Measurements from ENCODE around the gene FOCAD. TPM values are rescaled to one million over a fixed set of nuclear protein-coding genes. Genes with fewer than 3 reads are reported as not detected.

The FOCAD gene
- polyA plus RNA-seq, 10 donors: 14.8 to 21.1 (median 17.6) TPM

DNA sequence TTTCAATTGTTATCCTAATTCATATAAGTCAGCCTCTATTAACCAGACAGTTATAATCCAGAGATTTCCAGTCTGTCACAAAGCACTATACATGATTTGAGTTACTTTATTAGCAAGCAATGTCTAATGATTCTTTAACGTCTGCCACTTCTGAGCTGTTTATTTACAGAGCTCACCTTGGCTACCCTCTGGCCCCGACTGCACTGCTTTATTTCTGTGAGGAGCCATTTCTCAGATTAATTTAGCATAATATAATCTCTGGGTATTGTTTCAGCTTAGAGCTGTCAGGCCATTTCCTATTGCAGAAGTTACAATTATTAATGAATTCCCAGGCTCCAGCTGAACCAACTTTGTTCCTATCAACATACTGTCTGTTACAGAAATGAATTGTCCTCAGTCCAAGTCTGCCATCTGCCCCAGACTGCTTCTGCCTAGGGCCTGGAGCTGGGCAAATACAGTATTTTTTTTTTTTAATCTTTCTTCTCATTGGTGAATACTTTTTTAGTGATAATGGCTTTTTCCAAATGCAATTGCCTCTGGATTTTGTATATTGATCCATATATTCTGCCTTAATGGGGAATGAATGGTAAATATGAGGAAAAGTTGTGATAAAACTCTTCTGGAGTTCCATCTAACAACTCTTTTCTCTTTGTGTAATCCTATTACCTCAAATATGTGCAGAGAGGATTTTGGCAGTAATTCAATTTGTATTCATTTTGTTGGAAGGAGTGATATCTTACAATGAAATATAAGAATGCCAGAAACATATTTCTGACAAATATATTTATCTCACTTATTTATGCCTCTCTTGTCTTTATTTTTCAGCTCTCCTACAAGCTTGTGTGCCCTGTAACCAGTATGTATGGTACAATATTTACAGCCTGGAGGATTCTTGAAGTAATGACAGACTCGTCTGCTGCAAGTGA is 104.7 kb downstream of the FOCAD start:
- no peak for DNase-seq

GRCh38 chr9:20790721-20791120 is 106.7 kb downstream of the FOCAD start:
- DNase-seq: no peak

GRCh38 chr9:20791682-20792081 is 107.6 kb downstream of the FOCAD start:
- no peak for DNase-seq

DNA sequence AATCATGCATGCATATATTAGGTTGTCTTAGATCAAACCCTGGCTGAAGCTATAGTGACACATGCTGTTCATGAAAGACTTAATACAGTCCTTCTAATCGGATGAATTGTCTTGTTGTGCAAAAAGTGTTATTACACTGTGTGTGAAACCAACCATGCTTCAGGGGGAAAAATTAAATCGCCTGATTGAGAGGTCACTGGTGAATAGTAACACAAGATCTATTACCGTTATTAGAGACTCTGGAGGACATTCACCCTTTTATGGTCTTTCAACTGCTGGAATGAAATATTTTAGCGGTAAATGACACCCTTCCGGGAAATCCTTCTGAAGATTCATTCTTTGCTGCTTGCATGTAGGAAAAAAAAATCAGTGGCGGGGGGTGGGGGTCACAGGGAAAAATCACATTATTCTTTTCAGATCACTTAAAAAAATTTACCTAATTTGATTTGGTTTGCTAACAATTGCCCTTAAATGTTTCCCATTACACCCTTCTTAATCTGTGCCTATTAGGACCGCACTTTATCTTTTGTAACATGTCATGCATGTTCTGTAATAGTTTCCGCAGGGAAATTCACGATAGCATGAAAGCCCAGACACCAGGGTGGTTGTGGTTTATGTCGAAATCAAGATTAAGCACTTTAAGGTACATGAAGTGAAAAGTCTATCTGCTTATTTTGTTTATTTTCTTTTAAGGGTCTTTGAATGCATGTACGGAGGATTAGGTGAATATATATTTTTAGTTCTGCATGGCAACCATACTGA is 120.6 kb downstream of the FOCAD start:
- DNase-seq: no peak

- no peak for DNase-seq
These were observed 121.7 kb downstream of the FOCAD start for GRCh38 chr9:20805766-20806165.

- no peak for DNase-seq
These were observed 123.9 kb downstream of the FOCAD start for GRCh38 chr9:20808002-20808401.

DNA sequence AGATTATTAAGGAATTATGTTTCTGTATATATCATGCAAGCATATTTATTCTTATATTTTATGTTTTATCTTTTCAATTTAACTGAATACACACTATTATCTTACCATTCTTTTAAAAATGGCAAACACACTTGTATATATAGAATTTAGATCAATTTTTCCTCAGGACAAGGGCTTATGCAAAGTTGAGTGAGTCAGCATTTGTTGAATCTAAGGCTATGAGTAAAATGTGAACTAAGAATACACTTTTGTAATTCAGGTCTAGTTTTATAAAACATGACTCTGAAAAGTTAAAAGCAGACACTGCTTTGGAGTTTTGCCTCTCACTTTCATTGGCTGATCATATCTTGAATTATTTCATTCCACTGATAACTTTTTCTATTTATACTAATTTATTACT is 127.8 kb downstream of the FOCAD start:
- no peak for DNase-seq

DNA sequence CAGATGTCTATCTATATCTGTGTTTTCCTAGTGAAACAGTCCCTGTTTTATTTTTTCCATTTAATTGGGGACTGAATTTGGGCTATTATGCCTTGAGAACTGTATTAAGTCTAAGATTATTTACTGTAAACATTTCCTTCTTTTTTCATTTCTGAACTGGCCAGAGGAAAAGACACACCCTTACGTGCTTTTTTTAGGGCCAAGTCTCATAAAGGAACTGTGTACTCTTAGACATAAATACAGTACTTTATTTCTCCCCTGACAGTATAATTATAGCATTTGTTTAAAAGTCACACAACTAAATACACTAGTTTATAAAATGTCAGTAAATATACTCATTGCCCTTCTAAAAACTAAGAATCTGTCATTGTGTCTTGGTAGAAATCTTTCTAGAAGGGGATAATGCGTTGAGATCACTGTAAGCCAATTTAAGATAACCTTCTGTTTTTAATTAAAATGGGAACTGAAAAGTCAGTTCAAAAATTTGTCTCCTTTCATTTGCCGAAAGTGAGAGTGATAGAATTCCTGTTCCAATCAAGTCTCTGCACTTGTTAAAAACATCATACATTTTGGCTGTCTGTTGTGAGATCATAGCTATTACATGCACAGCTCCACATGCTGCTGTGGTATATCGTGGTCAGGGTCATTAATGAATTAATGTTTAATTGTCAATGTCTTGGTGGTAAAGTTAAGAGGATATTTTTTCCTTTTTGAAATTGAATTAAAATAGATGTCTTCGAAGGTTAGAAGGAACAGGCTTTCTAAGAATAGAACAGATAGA is 132.1 kb downstream of the FOCAD start:
- DNase-seq: peak in 1 of 3 donors; percentile 11

- DNase-seq: no peak
These were observed 139.0 kb downstream of the FOCAD start for GRCh38 chr9:20823051-20823450.

DNA sequence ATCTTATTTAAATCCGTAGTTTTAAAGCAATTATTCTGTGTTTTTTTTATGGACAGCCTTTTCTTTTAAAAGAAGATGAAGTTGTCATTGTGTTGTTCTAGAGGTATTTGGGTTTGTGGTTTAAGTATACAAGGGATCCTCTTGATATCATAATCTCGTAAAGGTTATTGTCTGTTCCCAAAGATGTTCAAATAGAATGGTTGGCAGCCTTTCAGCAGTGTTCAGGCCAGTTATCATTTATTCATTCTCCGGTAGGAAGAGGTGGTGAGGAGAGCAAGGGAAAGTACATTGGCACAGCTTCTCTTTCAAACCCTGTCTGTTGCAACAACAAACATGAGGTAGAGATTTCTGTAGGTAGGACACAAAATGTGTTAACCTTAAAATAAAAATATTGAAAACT is 147.0 kb downstream of the FOCAD start:
- no peak for DNase-seq

GRCh38 chr9:20832775-20833174 is 148.7 kb downstream of the FOCAD start:
- no peak for DNase-seq

- DNase-seq: no peak
These were observed 151.6 kb downstream of the FOCAD start for GRCh38 chr9:20835377-20836286.

GRCh38 chr9:20837166-20837565 is 153.1 kb downstream of the FOCAD start:
- no peak for DNase-seq

DNA sequence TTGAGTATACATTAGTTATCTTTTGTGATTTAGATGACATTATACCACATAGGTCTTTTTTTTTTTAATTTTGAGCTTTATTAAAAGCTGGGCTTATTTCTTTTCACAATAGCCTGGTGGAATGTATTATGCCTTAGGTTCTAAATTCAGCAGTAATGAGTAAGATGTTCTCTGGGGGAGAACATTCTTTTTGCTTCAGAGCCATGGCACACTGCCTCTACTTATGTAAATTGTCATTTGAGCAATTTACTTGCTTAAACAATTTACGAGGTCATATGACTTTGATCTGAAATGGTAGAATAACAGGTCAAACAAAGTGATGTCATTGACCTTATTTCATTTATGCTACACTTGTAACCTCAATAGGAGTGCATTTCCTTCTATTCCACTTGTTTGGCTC is 154.2 kb downstream of the FOCAD start:
- DNase-seq: no peak

- no peak for DNase-seq
These were observed 160.9 kb downstream of the FOCAD start for GRCh38 chr9:20844916-20845315.

DNA sequence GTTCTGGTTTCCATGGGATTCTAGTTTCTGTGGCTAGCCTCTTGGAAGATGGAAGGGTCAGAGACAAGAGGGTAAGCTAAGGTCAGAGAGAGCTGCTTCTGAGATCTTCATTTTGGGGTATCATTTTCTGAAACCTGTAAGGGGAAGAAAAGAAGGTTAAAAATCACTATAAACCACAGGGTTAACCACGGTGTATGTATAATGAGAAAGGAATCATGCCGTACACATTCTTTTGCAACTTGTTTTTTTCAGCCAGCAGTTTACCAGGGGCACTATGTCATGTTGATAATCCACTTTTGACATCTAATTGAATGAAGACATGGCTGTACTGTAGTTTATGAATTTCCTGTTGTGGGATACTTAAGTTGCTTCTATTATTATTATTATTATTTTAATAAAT is 164.4 kb downstream of the FOCAD start:
- DNase-seq: peak in 1 of 3 donors; percentile 9

- DNase-seq: no peak
These were observed 169.8 kb downstream of the FOCAD start for GRCh38 chr9:20853866-20854265.

DNA sequence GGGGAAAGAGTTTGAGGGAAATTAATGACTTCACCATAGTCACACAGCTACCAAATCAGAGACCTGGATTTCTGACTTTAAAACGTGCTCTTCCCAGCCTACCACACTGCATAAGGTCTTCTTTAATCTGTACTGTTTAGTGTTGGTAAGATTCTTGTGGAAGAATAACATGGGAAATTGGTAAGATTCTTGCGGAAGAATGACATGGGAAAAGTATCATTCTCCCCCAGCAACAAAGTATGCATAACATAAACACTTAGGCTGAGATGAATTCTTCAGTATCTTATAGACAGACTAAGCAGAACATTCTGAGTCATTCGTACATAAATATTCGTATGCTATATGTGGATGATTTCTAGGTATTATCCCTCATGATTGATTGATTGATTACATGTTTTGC is 170.4 kb downstream of the FOCAD start:
- peak in 1 of 3 donors; percentile 59 for DNase-seq

- DNase-seq: no peak
These were observed 179.9 kb downstream of the FOCAD start for GRCh38 chr9:20863945-20864344.

- DNase-seq: no peak
These were observed 181.3 kb downstream of the FOCAD start for GRCh38 chr9:20865347-20865746.

DNA sequence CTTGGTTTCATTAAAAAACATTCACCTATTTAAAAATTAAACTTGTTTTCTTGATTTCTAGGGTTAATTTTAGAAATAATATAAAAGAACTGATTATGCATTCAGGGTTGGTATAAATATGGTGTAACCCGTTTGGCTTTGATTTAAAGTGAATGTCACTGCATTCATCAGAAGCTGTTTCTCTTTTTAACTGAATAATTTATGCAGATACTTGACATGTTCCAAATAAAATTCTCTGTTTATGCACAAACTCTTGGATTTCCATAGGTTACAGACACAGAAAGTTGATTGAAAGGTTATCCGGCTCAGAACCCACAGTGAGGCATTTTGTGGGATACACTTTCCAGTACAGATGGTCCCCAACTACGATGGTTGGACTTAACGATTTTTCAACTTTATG is 186.1 kb downstream of the FOCAD start:
- no peak for DNase-seq
